ENCODE data around the gene HK1. TPM values are rescaled to one million over a fixed set of nuclear protein-coding genes. Genes with fewer than 3 reads are reported as not detected.
A peak's percentile ranks its signal among the peaks of the same experiment; 100 is the strongest.
"Not testable (repeated sequence)": the region's sequence is repeated elsewhere in the genome, so short reads cannot be mapped to it uniquely, and the experiment has no call there.

Gene HK1
- total RNA-seq, 4 donors from 2014 or later = 92.5 to 216 (median 126) TPM

- no peaks in the 10 kb centered on the region for H3K4me1 ChIP-seq
- no peaks in the 10 kb centered on the region for H3K36me3 ChIP-seq
- H3K9me3 ChIP-seq = no peaks in the 10 kb centered on the region
- TF ChIP-seq CTCF (IDR thresholded peaks at IDR 0.05) (no peak), POLR2A (IDR thresholded peaks at IDR 0.05) (no peak), POLR2AphosphoS5 (IDR thresholded peaks at IDR 0.05) (no peak), EP300 (IDR thresholded peaks at IDR 0.05) (no peak)
- ATAC-seq = no peak
- WGBS, 2 donors (ENCODE audit: low coverage in 1 of 2) = 76 to 92% methylated on average over 6 of the region's 6 CpGs
- H3K27me3 ChIP-seq = no peaks in the 10 kb centered on the region
- H3K27ac ChIP-seq = no peak overlapping the region
- no peak overlapping the region for H3K4me3 ChIP-seq
Measured at GRCh38 chr10:69276503-69276902, 1.8 kb upstream of the HK1 start.

- WGBS, 2 donors (ENCODE audit: low coverage in 1 of 2) = 80 to 85% methylated on average over 2 of the region's 2 CpGs
- H3K9me3 ChIP-seq = no peaks in the 10 kb centered on the region
- no peaks in the 10 kb centered on the region for H3K36me3 ChIP-seq
- H3K4me3 ChIP-seq = no peak overlapping the region
- peak overlapping the region in 1 of 4 donors; percentile 22 for H3K27ac ChIP-seq
- no peaks in the 10 kb centered on the region for H3K27me3 ChIP-seq
- no peak for ATAC-seq
- H3K4me1 ChIP-seq = no peaks in the 10 kb centered on the region
- no peak for TF ChIP-seq POLR2AphosphoS5 (IDR thresholded peaks at IDR 0.05)
- no peak for TF ChIP-seq CTCF (IDR thresholded peaks at IDR 0.05)
- TF ChIP-seq EP300 (IDR thresholded peaks at IDR 0.05) = no peak
- no peak for TF ChIP-seq POLR2A (IDR thresholded peaks at IDR 0.05)
Measured at GRCh38 chr10:69279110-69279509, 814 bp downstream of the HK1 start.

- Histone ChIP-seq H3K4me3 (no peak overlapping the region), H3K9me3 (no peaks in the 10 kb centered on the region), H3K27me3 (no peaks in the 10 kb centered on the region), H3K36me3 (no peaks in the 10 kb centered on the region), H3K27ac (no peak overlapping the region), H3K4me1 (no peaks in the 10 kb centered on the region)
- no peak for TF ChIP-seq EP300 (IDR thresholded peaks at IDR 0.05)
- no peak for TF ChIP-seq POLR2A (IDR thresholded peaks at IDR 0.05)
- TF ChIP-seq POLR2AphosphoS5 (IDR thresholded peaks at IDR 0.05) = no peak
- TF ChIP-seq CTCF (IDR thresholded peaks at IDR 0.05) = no peak
- WGBS, 2 donors (ENCODE audit: low coverage in 1 of 2) = 67 to 85% methylated on average over 3 to 8 of the region's 8 CpGs
- no peak for ATAC-seq
Measured at GRCh38 chr10:69281507-69282413, 3.5 kb downstream of the HK1 start.

DNA sequence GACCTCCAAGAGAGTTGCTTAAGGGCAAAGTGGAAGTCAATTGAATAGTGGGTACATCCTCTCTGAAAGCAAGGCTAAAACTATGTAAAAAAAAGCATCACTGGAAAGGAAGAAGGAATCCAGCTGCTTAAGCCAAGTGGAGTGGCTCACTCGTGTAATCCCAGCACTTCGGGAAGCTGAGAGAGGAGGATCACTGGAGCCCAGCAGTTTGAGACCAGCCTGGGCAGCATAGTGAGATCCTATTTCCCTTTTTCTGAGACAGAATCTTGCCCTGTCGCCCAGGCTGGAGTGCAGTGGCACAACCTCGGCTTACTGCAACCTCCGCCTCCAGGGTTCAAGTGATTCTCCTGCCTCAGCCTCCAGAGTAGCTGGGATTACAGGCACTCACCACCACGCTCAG lies 6.1 kb downstream of the HK1 start:
- not testable (repeated sequence) for H3K4me3 ChIP-seq, H3K27ac ChIP-seq, ATAC-seq, H3K27me3 ChIP-seq, H3K4me1 ChIP-seq, H3K9me3 ChIP-seq, H3K36me3 ChIP-seq
- 71 to 77% methylated on average over 6 of the region's 6 CpGs for WGBS, 2 donors (ENCODE audit: low coverage in 1 of 2)

DNA sequence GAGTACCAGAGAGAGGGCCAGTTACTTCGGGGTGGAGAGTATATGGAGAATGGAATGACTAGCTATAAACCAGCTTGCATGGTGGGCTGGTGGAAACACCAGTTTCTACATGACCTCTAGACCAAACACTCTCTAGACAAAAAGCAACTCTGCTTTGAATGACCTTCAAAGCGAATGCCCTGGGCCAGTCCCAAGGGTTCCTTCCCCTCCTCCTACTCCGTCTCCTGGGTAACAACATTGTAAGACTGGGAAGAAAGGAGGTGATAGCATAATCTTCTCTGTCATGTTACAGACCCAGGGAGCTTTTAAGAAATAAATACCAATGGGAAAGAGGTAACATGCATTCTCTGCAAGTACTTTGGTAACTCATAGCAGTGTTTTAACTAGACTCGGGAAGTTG lies 7.4 kb downstream of the HK1 start:
- no peak for ATAC-seq
- WGBS, 2 donors (ENCODE audit: low coverage in 1 of 2) = 60 to 63% methylated on average over 4 of the region's 4 CpGs
- TF ChIP-seq CTCF (IDR thresholded peaks at IDR 0.05) (no peak), EP300 (IDR thresholded peaks at IDR 0.05) (no peak), POLR2A (IDR thresholded peaks at IDR 0.05) (no peak), POLR2AphosphoS5 (IDR thresholded peaks at IDR 0.05) (no peak)

More for the DNA sequence above, 7.4 kb downstream of the HK1 start:
- H3K4me1 ChIP-seq = no peaks in the 10 kb centered on the region
- H3K4me3 ChIP-seq = no peak overlapping the region
- no peaks in the 10 kb centered on the region for H3K36me3 ChIP-seq
- H3K9me3 ChIP-seq = no peaks in the 10 kb centered on the region
- no peaks in the 10 kb centered on the region for H3K27me3 ChIP-seq
- no peak overlapping the region for H3K27ac ChIP-seq

All from gastroesophageal sphincter (tissue), 4 donors.